ENCODE results near the gene DNAJC5. TPM values are rescaled to one million over a fixed set of nuclear protein-coding genes. Genes with fewer than 3 reads are reported as not detected.

Gene DNAJC5
- total RNA-seq, 2 donors from 2014 or later = 46.8 to 53.4 TPM

DNA sequence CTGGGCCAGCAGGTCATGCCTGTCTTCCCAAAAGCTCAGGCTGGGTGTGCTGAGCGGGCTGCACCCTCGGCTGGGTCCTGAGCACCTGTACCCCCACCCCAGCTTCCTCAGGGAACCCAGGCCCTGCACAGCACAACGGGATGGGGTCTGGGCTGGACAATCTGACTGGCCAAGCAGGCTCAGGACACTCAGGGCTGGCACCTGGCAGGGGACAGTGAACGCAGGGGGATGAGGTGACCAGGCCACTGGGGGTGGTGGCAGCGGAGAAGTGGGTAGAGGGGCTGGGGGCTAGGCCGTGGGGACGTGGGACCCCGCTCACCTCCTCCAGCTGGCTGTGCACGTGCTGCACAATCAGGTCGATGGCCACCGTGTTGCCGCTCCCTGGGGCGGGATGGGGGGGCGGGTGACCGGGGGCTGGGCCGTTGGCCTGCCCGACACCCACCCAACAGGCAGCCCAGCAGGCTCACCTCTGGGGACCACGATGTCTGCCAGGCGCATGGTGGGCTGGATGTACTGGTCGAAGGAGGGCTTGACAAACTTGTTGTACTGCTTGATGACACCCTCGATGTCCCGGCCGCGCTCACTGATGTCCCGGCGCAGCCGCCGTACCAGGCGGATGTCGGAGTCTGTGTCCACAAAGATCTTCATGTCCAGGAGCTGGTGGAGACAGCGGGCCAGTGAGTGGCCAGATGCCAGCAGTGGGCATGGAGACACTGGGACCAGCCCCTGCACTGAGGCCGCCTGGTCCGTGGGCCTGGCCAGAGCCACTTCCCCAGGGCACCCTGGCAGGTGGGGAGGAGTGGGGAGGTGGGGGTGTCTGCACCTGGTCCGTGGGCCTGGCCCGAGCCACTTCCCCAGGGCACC is 49.4 kb downstream of the DNAJC5 start:
- H3K36me3 Mint-ChIP-seq (ENCODE audit: low read depth) = peaks cover 28% of the 10 kb centered on the region
- H3K4me3 Mint-ChIP-seq = no peak overlapping the region
- no peaks in the 10 kb centered on the region for H3K9me3 Mint-ChIP-seq
- peaks cover 20% of the 10 kb centered on the region for H3K4me1 Mint-ChIP-seq
- no peaks in the 10 kb centered on the region for H3K27me3 Mint-ChIP-seq
- H3K27ac Mint-ChIP-seq = no peak overlapping the region
- ATAC-seq (replicated peaks) = no peak

DNA sequence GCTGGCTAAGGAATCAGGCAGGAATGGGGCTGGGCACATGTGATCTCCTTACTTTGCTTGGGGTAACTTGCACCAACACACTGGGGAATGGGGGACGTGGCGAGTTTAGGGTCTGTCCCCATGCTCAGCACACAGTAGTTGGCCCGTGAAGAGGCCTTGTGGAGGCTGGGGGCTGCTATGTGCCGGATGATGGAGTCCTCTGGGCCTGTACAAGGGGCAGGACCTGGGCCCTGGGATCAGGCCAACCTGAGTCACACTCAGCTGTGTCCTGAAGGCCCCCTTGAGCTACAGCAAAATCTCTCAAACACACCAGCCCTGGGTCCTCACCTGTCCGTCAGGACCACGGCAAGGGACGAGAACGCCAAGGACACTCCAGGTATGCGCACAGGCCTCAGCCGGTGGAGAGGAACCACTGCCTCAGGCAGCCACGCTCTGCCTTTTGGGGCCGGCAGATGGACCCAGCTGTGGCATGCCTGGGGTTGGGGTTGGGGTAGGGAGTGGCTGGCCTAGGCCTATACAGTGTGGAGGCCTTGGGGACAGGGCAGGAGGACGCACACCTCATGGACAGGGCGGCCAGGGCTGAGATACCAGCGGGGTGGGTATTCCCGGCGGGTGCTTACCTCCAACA is 50.2 kb downstream of the DNAJC5 start:
- H3K4me1 Mint-ChIP-seq = peaks cover 20% of the 10 kb centered on the region
- H3K36me3 Mint-ChIP-seq (ENCODE audit: low read depth) = peaks cover 28% of the 10 kb centered on the region
- no peak overlapping the region for H3K4me3 Mint-ChIP-seq
- H3K27me3 Mint-ChIP-seq = no peaks in the 10 kb centered on the region
- H3K9me3 Mint-ChIP-seq = no peaks in the 10 kb centered on the region
- no peak for ATAC-seq (replicated peaks)
- no peak overlapping the region for H3K27ac Mint-ChIP-seq

DNA sequence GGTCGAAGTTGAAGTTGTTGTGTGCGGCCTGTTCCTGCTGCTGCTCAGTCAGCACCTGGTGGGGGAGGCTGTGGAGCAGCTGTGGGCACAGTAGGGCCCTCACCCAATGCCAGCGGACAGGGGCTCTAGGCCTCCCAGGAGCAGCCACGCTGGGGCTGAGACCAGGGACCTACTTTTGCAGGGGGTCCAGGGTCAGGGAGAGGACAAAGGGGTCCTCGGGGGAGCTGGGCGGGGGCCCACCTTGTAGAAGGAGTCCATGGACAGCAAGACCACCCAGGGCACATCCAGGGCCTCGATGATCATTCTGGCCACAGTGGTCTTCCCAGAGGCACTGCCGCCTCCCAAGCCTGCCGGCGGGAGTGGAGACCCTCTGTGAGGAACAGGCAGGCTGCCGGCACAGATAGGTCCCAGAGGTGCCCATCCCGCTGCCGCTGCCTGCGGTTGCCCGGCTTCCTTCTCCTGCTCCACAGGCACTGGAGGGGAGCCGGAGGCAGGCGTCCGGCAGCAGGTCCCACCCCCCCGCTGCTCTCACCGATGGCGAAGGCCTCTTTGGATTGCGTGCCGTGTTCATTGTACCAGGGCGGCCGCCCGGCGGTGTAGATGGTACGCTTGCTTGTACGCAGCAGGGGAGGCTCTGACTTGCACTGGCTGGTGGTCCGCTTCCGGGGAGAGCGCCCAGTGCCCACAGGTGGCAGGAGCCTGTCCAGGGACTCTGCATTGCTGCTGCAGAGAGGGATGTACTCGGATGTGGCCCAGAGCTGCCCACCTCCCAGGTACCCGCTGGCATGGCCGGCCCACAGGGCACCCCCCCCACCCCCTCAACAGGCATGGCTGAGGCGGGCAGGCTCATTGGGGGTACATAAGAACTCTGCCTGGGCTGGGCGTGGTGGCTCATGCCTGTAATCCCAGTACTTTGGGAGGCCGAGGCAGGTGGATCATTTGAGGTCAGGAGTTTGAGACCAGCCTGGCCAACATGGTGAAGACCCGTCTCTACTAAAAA is 51.3 kb downstream of the DNAJC5 start:
- no peaks in the 10 kb centered on the region for H3K27me3 Mint-ChIP-seq
- H3K9me3 Mint-ChIP-seq = no peaks in the 10 kb centered on the region
- peaks cover 20% of the 10 kb centered on the region for H3K4me1 Mint-ChIP-seq
- peak overlapping the region; percentile 87 for H3K27ac Mint-ChIP-seq
- ATAC-seq (replicated peaks) = no peak
- peaks cover 24% of the 10 kb centered on the region for H3K36me3 Mint-ChIP-seq (ENCODE audit: low read depth)
- peak overlapping the region; percentile 74 for H3K4me3 Mint-ChIP-seq

DNA sequence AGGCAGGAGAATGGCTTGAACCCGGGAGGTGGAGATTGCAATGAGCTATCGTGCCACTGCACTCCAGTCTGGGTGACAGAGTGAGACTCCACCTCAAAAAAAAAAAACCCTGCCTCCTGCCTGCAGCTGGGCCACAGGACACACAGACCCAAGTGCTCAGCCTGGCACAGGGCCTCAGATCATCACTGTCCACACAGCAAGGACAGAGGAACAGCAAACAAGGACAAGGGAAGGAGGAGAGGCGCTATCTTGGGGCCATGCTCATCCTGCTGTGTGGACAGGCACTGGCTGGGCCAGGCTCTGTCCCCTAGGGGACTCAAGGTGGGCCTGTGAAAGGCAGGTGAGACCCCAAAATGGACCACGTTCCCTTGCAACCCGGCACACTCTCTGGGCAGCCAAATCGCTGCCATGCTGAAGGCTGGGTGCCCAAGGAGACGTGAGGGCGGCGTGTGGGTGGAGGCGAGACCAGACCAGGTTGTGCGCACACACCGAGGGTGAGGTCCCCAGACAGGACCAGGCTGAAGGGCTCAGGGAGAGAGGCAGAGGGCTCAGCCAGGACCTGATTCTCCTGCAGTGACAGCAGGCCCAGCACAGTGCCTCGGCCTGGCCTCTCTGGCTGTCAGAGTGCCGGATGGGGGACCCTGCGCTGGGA is 52.2 kb downstream of the DNAJC5 start:
- no peaks in the 10 kb centered on the region for H3K27me3 Mint-ChIP-seq
- peaks cover 20% of the 10 kb centered on the region for H3K4me1 Mint-ChIP-seq
- H3K4me3 Mint-ChIP-seq = peak overlapping the region; percentile 74
- H3K27ac Mint-ChIP-seq = peak overlapping the region; percentile 87
- ATAC-seq (replicated peaks) = no peak
- H3K36me3 Mint-ChIP-seq (ENCODE audit: low read depth) = peaks cover 23% of the 10 kb centered on the region
- H3K9me3 Mint-ChIP-seq = no peaks in the 10 kb centered on the region

DNA sequence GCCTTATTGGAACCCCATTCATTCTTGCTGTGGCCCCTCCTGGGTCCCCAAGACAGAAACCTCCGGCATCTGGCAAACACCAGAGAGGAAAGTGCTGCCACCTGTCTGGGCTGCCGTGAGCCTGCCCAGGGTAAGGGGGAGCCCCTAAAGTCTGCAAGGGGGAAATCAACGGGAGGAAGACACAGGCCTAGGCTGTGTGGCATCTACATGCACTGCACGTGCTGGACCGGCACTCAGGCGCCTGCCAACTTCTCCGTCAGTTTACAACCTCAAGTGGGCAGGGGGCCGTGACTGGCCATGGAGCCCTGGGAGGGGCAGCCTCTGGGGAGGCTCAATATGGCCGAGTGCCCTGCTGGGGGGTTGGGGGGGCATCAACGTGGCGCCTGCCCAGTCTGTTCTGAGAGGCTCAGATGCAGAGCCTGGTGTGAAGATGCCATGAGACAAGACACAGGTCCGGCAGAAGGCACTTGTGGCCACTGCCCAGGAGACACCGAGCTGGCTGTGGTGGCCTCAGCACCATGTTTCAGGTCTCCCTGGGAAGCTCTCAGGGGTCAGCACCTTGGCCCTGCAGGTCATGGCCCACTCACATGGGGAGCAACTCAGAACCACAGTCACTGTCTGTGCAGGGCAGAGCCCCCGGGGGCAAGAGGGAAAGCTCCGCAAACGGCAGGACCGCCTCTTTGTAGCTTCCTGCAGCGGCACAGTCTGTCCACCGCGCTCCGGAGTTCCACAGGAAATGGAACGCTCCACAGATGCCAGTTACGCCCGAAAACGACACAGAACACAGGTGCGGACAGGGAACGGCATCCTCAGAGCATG is 52.9 kb downstream of the DNAJC5 start:
- Mint-ChIP-seq H3K9me3 (no peaks in the 10 kb centered on the region), H3K27me3 (no peaks in the 10 kb centered on the region), H3K4me1 (peaks cover 20% of the 10 kb centered on the region), H3K36me3 (ENCODE audit: low read depth) (peaks cover 18% of the 10 kb centered on the region), H3K4me3 (peak overlapping the region; percentile 74), H3K27ac (peak overlapping the region; percentile 87)
- peak; percentile 38 for ATAC-seq (replicated peaks)

DNA sequence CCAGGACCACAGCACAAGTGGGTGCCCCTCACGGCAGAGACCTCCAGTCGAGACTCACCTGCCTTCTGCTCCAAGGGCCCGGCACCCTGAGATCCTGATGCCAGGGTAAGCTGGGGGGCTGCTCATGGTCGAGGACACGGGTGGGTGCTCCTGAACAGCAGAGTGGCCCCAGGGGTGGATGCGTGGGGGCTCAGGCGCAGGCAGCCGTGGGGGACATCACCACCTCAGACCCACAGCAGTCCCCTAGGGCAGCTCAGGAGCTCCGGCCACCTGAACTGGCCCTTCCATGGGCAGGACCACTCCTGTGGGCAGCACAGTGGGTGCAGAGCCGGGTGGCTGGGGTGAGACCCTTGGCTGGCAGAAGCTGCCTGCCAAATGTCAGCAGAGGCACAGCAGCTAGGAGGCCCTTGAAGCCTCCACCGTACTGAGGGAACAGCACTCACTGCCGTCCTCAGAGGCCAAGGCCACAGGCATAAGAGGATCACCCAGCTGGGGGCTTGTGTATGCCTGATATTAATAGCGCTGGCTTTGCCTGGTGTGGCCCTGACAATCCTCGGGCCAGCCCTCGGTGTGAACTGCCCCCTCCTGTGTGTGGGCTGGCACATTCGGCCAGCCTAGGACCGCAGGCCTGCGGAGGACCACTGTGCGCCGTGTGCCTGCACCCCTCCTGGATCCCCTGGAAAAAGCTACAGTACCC is 55.9 kb downstream of the DNAJC5 start:
- no peaks in the 10 kb centered on the region for H3K27me3 Mint-ChIP-seq
- ATAC-seq (replicated peaks) = no peak
- peaks cover 15% of the 10 kb centered on the region for H3K36me3 Mint-ChIP-seq (ENCODE audit: low read depth)
- no peak overlapping the region for H3K4me3 Mint-ChIP-seq
- H3K9me3 Mint-ChIP-seq = no peaks in the 10 kb centered on the region
- H3K4me1 Mint-ChIP-seq = peaks cover 33% of the 10 kb centered on the region
- H3K27ac Mint-ChIP-seq = no peak overlapping the region

DNA sequence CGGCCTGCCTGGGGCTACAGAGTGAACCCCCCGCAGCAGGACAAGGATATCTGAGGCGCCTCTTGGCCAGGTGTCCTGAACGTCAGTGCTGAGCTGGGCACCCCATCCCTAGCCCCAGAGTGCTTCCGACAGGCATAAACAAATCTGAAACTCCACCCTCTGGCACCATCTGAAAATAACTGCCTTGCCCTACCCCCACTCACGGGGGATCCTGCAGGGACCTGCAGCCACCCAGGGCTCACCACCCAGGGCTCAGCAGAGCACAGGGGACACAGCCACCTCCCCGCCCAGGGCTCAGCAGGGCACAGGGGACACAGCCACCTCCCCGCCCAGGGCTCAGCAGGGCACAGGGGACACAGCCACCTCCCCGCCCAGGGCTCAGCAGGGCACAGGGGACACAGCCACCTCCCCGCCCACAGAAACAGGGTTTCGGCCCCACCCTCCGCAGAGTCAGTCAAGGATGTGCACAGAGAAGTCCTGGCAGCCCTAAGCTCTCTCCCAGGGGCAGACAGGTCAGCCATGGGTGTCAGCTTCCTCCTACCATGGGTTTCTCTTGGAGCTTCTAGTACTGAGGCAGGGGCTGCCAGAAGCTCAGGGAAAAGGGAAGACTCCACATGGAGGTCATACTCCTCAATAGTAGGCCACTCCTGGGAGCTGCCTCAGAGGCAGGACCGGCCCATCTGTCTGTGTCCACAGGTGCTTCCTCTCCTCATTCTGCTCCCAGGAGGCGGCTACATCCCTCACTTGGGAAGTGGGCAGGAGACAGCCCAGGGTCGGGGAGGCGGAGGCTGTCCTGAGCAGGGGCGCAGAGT is 56.7 kb downstream of the DNAJC5 start:
- no peaks in the 10 kb centered on the region for H3K27me3 Mint-ChIP-seq
- no peak overlapping the region for H3K27ac Mint-ChIP-seq
- H3K36me3 Mint-ChIP-seq (ENCODE audit: low read depth) = peaks cover 13% of the 10 kb centered on the region
- no peak overlapping the region for H3K4me3 Mint-ChIP-seq
- no peaks in the 10 kb centered on the region for H3K9me3 Mint-ChIP-seq
- ATAC-seq (replicated peaks) = no peak
- H3K4me1 Mint-ChIP-seq = peaks cover 33% of the 10 kb centered on the region

DNA sequence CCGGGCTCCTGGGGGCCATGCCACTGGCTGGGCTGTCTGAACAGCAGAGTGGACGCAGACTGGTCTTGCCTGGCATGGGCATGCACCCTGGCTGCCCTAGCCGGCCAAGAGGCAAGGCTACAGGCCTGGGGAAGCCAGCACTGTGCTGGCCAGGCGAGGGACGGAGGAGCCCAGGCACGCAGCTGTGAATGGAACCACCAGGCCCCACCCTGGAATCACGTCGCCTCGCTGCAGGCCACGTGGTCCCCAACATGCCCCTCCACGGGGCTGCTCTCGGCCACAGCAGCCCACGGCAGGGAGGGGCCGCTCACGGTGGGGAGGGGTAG is 57.2 kb downstream of the DNAJC5 start:
- Mint-ChIP-seq H3K9me3 (no peaks in the 10 kb centered on the region), H3K36me3 (ENCODE audit: low read depth) (peaks cover 13% of the 10 kb centered on the region), H3K4me1 (peaks cover 28% of the 10 kb centered on the region), H3K27ac (no peak overlapping the region), H3K27me3 (no peaks in the 10 kb centered on the region), H3K4me3 (no peak overlapping the region)
- no peak for ATAC-seq (replicated peaks)

DNA sequence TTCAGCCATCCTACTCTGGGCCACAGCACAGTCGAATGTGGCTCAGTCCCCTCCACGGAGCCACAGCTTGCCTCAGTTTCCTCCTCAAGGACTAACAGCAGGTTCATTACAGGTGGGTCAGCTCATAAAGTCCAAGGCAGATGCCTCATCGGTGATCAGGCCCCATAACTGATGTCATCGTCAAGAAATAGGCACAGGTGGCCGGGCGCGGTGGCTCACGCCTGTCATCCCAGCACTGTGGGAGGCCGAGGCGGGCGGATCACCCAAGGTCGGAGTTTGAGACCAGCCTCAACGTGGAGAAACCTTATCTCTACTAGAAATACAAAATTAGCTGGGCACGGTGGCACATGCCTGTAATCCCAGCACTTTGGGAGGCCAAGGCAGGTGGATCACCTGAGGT is 57.8 kb downstream of the DNAJC5 start:
- Mint-ChIP-seq H3K4me1 (peaks cover 25% of the 10 kb centered on the region), H3K27ac (no peak overlapping the region), H3K9me3 (no peaks in the 10 kb centered on the region), H3K27me3 (no peaks in the 10 kb centered on the region), H3K36me3 (ENCODE audit: low read depth) (peaks cover 13% of the 10 kb centered on the region), H3K4me3 (peak overlapping the region; percentile 81)
- ATAC-seq (replicated peaks) = no peak

DNA sequence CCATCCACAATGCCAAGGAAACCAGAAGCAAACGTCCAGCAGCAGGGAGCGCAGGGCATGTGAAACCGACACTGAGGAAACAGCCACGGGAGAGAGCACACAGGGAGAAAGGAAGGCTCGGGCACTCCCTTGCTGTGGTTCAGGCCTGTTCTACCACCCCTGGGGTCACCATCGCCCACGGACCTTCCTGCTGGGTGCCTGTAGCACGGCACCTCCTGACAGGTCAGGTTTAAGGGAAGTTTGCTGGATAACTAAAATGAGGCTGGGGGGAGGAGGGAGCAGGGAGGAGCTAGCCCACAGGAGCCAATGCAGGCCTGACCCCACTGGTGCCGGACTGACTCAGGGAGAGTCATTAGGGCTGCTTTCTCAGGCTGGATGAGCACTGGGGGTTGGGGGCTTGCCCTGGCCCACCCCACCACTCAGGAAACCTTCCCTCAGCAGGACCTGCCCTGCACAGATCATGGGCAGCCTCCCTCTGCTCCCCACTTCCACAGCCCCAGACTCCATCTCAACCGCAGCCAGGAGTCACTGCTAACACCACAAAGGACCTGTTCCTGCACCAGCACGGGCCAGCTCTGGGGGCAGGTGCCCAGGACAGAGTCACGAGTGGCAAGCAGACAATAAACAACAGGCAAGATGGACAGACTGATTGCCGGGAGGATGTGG is 59.0 kb downstream of the DNAJC5 start:
- peaks cover 14% of the 10 kb centered on the region for H3K4me1 Mint-ChIP-seq
- no peaks in the 10 kb centered on the region for H3K9me3 Mint-ChIP-seq
- H3K27me3 Mint-ChIP-seq = no peaks in the 10 kb centered on the region
- ATAC-seq (replicated peaks) = no peak
- H3K36me3 Mint-ChIP-seq (ENCODE audit: low read depth) = peaks cover 8% of the 10 kb centered on the region
- peak overlapping the region; percentile 78 for H3K27ac Mint-ChIP-seq
- peak overlapping the region; percentile 81 for H3K4me3 Mint-ChIP-seq

DNA sequence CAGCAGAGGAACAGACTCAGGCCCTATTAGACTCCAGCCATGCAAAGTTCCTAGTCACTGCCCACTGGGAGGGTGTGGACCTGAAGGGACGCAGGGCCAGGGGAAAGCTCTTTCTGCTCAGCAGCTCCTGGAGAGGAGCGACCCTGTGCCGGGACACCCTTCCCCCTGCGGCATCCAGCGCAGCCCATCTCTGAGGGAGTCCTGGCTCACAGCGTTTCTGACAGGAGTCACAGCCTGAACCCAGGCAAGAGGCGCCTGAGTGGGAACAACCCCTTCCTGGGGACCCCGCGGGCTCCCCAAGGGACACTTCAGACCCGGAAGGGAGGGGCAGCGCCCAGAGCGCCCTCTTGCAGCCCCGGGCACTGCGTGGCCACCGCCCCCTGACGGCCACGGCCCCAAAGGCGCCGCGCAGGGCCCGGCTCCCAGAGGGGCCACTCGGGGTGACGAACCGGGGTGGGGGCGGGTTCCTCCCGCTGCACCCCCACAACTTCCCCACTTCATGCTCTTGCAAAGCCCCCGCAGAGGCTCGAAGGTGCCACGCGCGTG is 60.4 kb downstream of the DNAJC5 start:
- H3K4me1 Mint-ChIP-seq = peaks cover 12% of the 10 kb centered on the region
- H3K9me3 Mint-ChIP-seq = no peaks in the 10 kb centered on the region
- no peaks in the 10 kb centered on the region for H3K27me3 Mint-ChIP-seq
- peak overlapping the region; percentile 81 for H3K4me3 Mint-ChIP-seq
- H3K27ac Mint-ChIP-seq = no peak overlapping the region
- ATAC-seq (replicated peaks) = peak; percentile 11
- H3K36me3 Mint-ChIP-seq (ENCODE audit: low read depth) = peaks cover 8% of the 10 kb centered on the region
